NOMO-1 treated with DMSO at 0.1 percent for 48 hours (cell line): ENCODE data around the gene PTPN12.
"Not testable (repeated sequence)": the region's sequence is repeated elsewhere in the genome, so short reads cannot be mapped to it uniquely, and the experiment has no call there.

ENCODE experiments used
- DNase-seq: peaks from one replicate; lab custom pipeline; 2025; ENCODE audit not compliant: unreplicated experiment; lab: John Stamatoyannopoulos, UW

Gene PTPN12

DNA sequence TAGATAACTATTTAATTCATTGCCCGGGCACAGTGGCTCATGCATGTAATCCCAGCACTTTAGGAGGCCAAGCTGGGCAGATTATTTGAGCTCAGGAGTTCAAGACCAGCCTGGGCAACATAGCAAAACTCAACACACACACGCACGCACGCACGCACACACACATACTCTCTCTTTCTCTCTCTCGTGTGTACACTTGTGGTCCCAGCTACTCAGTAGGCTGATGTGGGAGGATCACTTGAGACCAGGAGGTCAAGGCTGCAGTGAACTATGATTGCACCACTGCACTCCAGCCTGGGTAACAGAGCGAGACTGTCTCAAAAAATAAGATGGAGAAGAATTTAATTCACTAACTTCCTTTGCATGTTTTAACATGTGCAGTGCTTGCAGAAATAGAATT, 38.1 kb downstream of the PTPN12 start:
- no peak for DNase-seq

DNA sequence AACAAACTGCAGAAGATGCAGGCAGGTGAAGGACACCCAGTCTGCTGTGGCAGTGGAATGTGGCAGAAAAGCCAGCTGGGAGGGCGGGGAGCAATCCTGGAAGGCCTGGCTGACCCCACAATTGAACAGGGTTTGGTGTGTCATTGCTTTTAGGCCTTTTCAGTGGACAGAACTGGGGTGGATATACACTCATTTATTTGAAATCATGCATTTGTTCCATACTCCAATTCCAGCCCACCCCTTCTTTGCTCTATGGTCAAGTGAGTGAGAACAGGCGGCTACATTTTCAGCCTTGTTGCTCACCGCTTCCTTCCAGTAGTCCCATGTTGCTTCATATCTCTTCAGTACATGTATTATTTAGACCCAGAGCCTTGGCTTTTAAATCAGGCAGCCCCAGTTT, 39.8 kb downstream of the PTPN12 start:
- no peak for DNase-seq

DNA sequence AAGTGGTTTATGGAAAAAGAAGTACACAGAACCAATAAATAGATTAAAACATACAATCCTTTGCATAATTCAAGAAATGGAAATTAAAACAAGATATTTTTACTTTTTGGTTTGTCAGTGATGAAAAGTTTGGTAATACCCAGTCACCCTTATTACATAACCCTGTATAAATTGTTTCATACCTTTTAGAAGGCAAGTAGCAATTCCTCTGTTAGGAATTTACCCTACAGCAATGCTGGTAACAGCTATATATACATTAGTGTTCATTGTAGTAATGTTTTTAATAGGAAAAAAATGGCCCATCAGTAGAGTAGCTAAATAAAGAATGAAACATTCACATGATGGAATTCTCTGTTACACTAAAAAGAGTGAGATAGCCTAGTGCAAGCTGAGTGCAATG, 42.7 kb downstream of the PTPN12 start:
- DNase-seq: peak; percentile 41

DNA sequence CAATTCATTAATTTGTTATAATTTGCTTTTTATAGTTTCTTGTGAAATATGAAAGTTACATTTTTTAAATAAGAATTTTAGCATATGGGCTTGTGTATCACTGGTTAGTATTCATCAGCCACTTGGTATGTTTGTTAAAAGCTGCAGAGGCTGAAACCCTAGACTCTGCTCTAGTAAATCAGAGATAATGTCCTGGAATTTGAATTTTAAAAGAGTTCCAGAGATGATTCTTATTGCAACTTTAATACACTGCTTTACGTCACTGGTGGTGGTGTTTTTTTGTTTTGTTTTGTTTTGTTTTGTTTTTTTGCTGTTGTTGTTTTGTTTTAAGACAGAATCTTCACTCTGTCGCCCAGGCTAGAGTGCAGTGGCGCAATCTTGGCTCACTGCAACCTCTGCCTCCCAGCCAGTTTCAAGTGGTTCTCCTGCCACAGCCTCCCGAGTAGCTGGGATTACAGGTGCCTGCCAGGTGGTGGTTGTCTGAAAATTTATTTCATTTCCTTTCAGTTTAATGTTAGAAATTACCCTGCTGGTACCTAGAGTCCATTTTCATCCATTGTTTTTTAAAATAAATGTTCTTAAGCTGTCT, 43.8 kb downstream of the PTPN12 start:
- DNase-seq: no peak

DNA sequence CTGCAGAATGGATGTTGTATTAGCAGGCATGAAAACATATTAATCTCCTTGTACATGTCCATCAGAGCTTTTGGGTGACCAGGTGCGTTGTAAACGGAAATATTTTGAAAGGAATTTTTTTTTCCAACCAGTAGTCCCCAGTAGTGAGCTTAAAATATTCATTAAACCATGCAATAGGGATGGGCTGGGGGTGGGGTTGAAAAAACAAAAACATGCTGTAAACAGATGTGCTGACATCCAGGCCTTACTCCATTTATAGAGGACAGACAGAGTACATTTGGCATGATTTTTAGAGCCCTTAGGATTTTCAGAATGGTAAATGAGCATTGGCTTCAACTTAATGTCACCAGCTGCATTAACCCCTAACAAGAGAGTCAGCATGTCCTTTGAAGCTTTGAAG, 50.2 kb downstream of the PTPN12 start:
- no peak for DNase-seq

DNA sequence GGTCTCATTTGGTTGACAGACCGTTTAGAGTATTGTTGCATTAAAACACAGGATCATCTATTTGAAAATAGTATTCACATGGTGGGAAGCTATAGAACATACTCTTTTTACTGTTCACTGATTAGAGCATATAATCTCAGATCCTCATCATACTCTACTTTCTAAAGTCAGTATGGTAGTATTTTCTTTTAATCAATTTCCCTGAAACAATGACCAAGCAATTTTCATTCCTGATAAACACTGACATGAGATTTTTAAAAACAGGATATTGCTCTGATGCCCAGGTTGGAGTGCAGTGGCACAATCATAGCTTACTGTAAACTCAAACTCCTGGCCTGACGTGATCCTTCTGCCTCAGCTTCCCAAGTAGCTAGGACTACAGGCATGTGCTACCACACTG, 63.9 kb downstream of the PTPN12 start:
- DNase-seq: no peak

DNA sequence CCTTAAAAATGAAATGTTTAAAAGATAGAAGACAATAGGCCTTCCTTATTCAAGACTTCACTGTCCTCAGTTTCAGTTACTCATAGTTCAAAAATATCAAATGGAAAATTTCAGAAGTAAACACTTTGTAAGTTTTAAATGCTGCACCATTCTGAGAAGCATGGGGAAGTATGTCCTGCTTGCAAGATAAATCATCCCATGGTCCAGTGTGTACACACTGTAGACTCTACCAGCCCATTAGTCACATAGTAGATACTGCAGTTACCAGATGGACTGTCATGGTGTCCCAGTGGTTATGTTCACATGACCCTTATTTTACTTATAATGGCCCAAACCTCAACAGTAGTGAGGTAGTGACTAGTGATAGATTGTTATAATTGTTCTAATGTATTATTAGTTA, 69.5 kb downstream of the PTPN12 start:
- no peak for DNase-seq

DNA sequence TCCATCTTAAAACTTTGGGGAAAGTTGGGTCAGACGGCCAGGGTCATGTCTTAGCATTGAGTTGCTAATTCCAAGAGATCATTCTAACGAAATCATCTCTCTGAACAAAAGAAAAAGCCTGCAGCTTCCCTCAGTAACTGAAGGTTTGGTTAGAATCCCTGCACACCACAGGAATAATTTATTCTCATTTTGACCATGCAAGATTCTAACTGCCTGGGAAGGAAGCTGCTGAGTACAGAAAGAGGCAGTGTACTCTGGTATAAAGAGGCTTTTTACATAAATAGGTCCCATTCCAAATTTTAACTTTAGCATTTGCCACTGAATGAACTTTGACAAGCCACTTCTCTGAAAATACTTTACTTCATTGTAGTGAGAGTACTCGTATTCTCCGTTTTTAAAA, 82.2 kb downstream of the PTPN12 start:
- no peak for DNase-seq

DNA sequence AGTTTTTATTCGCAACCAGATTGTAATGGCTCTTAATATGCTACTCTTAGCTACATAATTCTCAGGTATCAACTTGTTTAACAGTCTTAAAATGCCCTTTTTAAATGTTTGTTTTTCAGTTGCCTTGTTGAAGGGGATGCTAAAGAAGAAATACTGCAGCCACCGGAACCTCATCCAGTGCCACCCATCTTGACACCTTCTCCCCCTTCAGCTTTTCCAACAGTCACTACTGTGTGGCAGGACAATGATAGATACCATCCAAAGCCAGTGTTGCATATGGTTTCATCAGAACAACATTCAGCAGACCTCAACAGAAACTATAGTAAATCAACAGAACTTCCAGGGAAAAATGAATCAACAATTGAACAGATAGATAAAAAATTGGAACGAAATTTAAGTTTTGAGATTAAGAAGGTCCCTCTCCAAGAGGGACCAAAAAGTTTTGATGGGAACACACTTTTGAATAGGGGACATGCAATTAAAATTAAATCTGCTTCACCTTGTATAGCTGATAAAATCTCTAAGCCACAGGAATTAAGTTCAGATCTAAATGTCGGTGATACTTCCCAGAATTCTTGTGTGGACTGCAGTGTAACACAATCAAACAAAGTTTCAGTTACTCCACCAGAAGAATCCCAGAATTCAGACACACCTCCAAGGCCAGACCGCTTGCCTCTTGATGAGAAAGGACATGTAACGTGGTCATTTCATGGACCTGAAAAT, 89.7 kb downstream of the PTPN12 start:
- no peak for DNase-seq

DNA sequence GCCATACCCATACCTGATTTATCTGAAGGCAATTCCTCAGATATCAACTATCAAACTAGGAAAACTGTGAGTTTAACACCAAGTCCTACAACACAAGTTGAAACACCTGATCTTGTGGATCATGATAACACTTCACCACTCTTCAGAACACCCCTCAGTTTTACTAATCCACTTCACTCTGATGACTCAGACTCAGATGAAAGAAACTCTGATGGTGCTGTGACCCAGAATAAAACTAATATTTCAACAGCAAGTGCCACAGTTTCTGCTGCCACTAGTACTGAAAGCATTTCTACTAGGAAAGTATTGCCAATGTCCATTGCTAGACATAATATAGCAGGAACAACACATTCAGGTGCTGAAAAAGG, 90.2 kb downstream of the PTPN12 start:
- DNase-seq: no peak

DNA sequence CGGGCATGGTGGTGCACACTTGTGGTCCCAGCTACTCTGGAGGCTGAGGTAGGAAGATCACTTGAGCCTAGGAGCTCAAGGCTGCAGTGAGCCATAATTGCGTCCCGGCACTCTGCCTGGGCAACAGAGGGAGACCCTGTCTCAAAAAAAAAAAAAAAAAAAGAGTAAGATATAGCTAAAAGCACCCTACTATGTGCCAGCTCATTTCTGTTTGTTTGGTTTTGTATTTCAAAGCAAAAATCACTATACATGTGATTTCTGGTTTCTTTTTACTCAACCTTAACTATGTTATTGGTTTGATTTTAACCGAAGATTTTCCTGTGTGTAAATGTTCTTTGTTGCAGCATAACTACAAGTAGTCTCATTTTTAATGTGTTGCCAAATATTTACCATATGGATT, 92.7 kb downstream of the PTPN12 start:
- DNase-seq: no peak

DNA sequence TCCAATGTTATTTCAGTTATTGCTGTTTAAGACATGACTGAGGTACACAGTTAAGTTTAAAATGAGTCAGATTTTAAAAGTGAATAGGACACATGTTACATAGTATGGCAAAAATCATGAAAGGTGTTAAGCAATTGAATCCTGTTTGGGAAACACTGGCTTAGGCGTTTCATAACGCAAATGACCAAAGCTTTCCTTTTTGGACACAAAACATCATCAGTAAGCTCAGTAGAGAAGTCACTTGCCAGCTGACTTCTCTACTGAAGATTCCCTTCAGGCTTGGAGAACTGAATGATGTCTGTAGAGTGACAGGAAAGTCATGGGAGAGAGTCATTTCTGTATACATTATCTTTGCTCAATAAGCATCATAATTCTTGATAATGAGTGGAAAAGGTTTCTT, 94.7 kb downstream of the PTPN12 start:
- DNase-seq: no peak

DNA sequence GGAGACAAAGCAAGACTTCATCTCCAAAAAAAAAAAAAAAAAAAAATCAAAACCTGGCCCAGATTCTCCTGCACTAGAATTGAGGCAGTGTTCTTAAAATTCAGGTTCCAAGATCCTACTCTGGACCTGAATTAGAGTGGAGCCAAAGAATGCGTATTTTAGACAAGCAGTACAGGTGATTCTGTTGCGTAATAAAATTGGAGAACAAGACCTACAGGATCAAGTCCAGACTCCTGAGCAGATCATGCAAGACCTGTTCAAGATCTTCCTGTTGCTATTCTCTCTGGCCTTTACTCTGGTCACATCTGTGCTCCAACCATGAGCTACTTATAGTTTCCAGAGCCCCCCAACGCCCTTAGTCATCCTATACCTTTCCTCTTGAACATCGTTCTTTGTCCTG, 107.7 kb downstream of the PTPN12 start:
- DNase-seq: no peak

DNA sequence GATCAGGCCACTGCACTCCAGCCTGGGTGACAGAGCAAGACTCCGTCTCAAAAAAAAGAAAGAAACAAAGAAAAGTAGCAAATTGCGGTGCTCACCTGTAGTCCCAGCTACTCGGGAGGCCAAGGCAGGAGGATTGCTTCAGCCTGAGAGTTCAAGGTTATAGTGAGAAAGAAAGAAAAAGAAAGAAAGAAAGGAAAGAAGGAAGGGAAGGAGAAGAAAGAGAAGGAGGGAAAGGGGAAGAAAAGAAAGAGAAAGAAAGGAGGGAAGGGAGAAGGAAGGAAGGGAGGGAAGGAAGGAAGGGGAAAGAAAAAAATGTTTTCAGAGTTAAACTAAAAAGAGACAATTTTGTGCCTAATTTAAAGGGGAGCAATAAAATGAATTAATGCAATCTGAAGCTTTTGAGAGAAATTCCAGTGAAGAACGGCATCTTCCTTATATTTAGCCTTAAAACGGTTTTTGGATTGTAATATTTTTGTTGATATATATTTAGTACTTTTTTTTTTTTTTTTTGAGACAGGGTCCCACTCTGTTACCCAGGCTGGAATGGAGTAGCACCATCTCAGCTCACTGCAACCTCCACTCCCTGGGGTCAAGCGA, 111.7 kb downstream of the PTPN12 start:
- no peak for DNase-seq

DNA sequence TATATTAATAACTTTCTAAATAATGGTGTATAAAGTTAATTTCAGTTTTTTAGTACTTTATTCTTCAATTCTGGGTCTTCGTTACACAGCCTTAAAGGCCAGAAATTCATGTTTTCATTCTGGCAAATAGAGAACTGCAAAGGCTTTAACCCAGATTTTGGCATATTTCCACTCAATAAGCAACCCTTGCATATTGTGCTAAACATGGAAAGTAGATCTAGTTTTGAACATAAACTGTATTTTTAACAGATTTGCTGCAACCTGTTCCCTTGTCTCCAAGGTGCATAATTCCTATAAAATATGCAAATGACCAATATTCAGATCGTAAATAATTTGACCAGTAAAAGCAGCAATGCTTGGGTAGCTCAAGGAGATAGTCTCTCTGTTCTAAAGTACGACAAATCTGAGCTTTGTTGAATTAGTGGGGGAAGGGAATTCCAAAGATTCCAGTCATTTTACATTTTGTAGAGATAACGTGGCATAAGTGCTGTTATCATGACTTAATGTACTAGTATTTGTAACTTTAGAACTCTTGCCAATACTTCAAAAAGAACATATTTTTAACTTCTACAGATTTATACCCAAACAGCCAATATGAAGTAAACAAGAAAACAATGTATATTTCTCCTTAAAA, 112.7 kb downstream of the PTPN12 start:
- no peak for DNase-seq

DNA sequence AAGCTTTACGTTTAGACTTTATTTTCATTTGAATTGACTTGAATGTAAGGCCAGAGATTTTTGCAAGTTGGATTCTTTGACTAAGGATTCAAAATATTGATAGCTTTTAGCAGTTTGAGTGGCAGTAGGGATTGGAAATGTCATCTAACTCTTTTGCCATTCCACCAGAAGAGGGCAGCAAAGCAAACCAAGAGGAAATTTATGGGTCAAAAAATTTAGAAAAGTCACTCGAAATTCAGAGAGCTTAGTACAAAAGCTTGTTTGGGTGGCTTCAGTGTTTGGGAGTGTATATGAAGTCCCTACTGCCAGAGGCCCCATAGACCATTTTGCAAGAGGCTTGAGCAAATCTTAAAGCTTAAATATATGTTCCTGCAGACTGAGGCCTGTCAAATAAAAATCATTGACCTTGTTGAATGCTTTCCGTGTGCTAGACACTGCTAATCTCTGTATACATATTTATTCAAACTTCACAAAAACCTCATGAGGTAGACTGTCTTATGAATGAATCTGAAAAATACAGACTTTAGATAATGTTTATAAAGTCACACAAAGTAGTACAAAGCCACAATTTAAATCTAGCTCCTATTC, 114.6 kb downstream of the PTPN12 start:
- peak; percentile 73 for DNase-seq

DNA sequence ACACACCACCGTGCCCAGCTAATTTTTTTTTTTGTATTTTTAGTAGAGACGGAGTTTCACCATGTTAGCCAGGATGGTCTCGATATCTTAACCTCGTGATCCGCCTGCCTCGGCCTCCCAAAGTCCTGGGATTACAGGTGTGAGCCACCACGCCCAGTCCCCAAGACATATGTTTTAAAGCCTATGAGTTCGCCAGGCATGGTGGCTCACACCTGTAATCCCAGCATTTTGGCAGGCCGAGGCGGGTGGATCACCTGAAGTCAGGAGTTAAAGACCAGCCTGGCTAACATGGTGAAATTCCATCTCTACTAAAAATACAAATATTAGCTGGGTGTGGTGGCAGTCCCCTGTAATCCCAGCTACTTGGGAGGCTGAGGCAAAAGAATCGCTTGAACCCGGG, 115.7 kb downstream of the PTPN12 start:
- not testable (repeated sequence) for DNase-seq

DNA sequence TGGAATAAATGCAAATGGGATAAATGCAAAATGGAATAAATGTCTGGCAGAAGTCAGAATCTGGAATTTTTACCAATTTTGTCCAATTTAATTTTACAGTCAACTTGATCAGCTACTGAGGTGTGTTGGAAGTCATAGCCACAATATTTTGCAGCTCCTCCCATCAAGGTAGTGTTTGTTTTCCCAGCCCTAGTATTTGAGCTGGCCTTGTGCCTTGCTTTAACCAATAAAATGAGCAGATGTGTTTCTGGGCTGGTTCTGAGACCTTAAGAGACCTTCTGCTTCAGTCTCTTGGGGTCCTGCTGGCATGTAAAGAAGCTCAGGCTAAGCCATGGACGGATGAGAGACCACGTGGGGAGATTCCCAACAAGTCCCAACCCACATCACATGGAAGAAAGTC, 116.5 kb downstream of the PTPN12 start:
- no peak for DNase-seq

DNA sequence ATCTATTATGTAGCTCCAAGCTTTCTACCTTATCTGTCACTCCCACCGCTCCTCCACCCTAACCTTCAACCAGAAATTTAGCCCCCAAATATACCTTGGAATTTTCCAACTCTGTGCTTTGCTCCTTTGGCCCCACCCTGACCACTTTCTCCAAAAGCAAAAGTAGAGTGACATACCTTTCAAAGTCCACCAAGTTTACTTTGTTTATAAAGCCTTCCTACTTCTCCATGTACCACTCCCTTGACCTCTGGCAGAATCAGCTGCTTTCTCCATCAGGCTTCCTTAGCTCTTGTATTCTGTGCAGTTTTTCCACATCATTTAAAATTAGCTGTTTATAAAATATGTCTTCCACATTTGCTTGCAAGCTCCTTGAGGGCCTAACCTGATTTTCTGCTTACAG, 118.3 kb downstream of the PTPN12 start:
- DNase-seq: no peak

DNA sequence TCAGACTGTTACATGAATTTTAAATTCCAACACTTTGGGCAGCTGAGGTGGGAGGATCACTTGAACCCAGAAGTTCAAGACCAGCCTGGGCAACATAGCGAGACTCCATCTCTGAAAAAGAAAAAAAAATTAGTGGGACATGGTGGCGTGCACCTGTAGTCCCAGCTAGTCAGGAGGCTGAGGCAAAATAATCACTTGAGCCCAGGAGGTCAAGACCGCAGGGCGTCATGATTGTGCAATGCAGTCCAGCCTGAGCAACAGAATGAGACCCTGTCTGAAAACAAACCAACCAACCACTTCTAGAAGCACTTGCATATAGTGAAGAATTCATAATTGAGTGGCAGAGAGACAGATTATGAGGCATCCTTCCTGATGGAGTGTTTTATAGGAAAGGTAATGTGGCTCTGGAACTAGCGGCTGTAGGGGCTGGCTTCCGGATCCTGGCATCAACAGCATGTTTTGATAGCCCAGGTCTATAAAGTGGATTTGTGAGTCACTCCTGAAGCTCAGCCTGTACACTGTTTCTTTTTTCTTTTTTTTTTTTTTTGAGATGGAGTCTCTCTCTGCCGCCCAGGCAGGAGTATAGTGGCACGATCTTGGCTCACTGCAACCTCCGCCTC, 118.9 kb downstream of the PTPN12 start:
- no peak for DNase-seq

DNA sequence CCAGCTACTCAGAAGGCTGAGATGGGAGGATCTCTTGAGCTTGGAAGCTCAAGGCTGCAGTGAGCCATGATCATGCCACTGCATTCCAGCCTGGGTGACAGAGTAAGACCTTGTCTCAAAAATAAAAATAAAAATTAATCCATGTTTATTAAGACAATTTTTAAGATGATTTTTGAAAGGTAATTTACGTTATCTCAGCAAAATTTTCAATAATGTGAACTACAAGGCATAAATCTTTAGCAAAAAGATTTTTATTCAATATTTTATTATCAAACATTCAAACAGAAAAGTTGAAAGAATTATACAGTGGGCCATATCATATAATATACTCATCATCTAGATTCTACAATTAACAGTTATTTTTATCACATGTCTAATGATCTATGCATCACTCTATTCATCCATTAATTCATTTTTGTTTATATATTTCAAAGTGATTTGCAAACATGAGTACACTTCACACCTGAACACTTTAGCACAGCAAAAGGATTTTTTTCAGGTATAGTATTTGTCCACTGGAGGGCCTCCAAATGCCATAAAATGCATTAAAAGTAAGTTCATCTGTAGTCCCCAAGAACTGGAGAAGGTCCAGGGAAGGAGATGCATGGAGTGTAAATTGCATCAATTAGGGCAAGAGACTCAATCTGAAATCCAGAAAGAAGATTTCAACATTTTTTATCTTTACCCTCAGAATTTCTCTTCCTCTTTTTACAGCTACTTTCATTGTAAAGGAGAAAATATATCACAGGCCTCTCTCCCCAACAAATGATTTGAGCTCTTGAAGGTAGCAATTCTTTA, 120.5 kb downstream of the PTPN12 start:
- DNase-seq: peak; percentile 100
